COLO829 (cell line): Measurements from ENCODE around the gene ETV1.
"Not testable (repeated sequence)": the region's sequence is repeated elsewhere in the genome, so short reads cannot be mapped to it uniquely, and the experiment has no call there.

ENCODE experiments used
- DNase-seq: peaks from one replicate; pipeline ENCODE4 v3.0.0; 2012; ENCODE audit warnings: low spot score

ETV1 gene

GRCh38 chr7:13921062-13921461 is 68.4 kb downstream of the ETV1 start:
- no peak for DNase-seq

- DNase-seq, result peak; percentile 81
These were observed 69.3 kb downstream of the ETV1 start for GRCh38 chr7:13920053-13920697.

- DNase-seq, result not testable (repeated sequence)
These were observed 71.1 kb downstream of the ETV1 start for GRCh38 chr7:13918333-13918732.

- not testable (repeated sequence) for DNase-seq
These were observed 72.4 kb downstream of the ETV1 start for GRCh38 chr7:13917103-13917502.

GRCh38 chr7:13915891-13916290 is 73.6 kb downstream of the ETV1 start:
- DNase-seq, result no peak

- no peak for DNase-seq
These were observed 76.7 kb downstream of the ETV1 start for GRCh38 chr7:13912715-13913278.

GRCh38 chr7:13911909-13912308 is 77.6 kb downstream of the ETV1 start:
- no peak for DNase-seq

- DNase-seq, result no peak
These were observed 78.5 kb downstream of the ETV1 start for GRCh38 chr7:13910805-13911551.

- no peak for DNase-seq
These were observed 80.6 kb downstream of the ETV1 start for GRCh38 chr7:13908667-13909397.

GRCh38 chr7:13907831-13908230 is 81.6 kb downstream of the ETV1 start:
- no peak for DNase-seq

GRCh38 chr7:13904689-13905088 is 84.8 kb downstream of the ETV1 start:
- no peak for DNase-seq

- no peak for DNase-seq
These were observed 85.5 kb downstream of the ETV1 start for GRCh38 chr7:13904007-13904406.

GRCh38 chr7:13901577-13901976 is 87.9 kb downstream of the ETV1 start:
- peak; percentile 66 for DNase-seq

GRCh38 chr7:13898957-13899670 is 90.4 kb downstream of the ETV1 start:
- DNase-seq, result no peak

GRCh38 chr7:13897819-13898218 is 91.6 kb downstream of the ETV1 start:
- no peak for DNase-seq

GRCh38 chr7:13894954-13895353 is 94.5 kb downstream of the ETV1 start:
- no peak for DNase-seq

- no peak for DNase-seq
These were observed 95.1 kb downstream of the ETV1 start for GRCh38 chr7:13894377-13894776.

- DNase-seq, result no peak
These were observed 98.7 kb downstream of the ETV1 start for GRCh38 chr7:13890793-13891192.

- no peak for DNase-seq
These were observed 103.1 kb downstream of the ETV1 start for GRCh38 chr7:13886356-13886755.

- DNase-seq, result no peak
These were observed 107.4 kb downstream of the ETV1 start for GRCh38 chr7:13882051-13882450.

- no peak for DNase-seq
These were observed 108.7 kb downstream of the ETV1 start for GRCh38 chr7:13880789-13881188.
